T-helper 17 cell (primary cell): Measurements from ENCODE around the gene HPDL. TPM values are rescaled to one million over a fixed set of nuclear protein-coding genes. Genes with fewer than 3 reads are reported as not detected.

Experiments
- ATAC-seq: fragments of 150-1000 bp; cut with Tn5 transposase; 2 replicates; pipeline ENCODE4 v1.10.0; 2021; ENCODE audit warnings: mild to moderate bottlenecking, moderate library complexity
- DNase-seq, 3 donors: peaks; one replicate each; pipeline versions ENCODE4 v3.0.0 to v3.0.0-alpha.2; 2020 to 2021
- H3K9me3 ChIP-seq: one replicate; pipeline ENCODE4 v1.7.0; 2013; ENCODE audit warnings: low read length, mild to moderate bottlenecking; ENCODE audit not compliant: control insufficient read depth, poor library complexity, severe bottlenecking
- H3K27ac Mint-ChIP-seq: one replicate; pipeline ENCODE4 v1.8.0; 2022; ENCODE audit warnings: mild to moderate bottlenecking, moderate library complexity, mixed read lengths
- H3K27me3 Mint-ChIP-seq: one replicate; pipeline ENCODE4 v1.8.0; 2022; ENCODE audit warnings: mixed read lengths
- H3K36me3 Mint-ChIP-seq: one replicate; pipeline ENCODE4 v1.8.0; 2022; ENCODE audit warnings: low read depth, mixed read lengths
- H3K4me1 Mint-ChIP-seq: one replicate; pipeline ENCODE4 v1.8.0; 2022; ENCODE audit warnings: mild to moderate bottlenecking, mixed read lengths
- H3K4me3 Mint-ChIP-seq: one replicate; pipeline ENCODE4 v1.8.0; 2022; ENCODE audit warnings: mild to moderate bottlenecking, moderate library complexity, mixed read lengths
- total RNA-seq, 4 donors: library from RNA in 2 of 4; stranded (reverse) in 2 of 4; gene quantifications; one replicate each; pipeline ENCODE4 v1.2.3 and lab custom pipeline; 2022 to 2026

HPDL gene
- total RNA-seq, 2 donors from 2014 or later: 0.17 to 0.21 TPM

DNA sequence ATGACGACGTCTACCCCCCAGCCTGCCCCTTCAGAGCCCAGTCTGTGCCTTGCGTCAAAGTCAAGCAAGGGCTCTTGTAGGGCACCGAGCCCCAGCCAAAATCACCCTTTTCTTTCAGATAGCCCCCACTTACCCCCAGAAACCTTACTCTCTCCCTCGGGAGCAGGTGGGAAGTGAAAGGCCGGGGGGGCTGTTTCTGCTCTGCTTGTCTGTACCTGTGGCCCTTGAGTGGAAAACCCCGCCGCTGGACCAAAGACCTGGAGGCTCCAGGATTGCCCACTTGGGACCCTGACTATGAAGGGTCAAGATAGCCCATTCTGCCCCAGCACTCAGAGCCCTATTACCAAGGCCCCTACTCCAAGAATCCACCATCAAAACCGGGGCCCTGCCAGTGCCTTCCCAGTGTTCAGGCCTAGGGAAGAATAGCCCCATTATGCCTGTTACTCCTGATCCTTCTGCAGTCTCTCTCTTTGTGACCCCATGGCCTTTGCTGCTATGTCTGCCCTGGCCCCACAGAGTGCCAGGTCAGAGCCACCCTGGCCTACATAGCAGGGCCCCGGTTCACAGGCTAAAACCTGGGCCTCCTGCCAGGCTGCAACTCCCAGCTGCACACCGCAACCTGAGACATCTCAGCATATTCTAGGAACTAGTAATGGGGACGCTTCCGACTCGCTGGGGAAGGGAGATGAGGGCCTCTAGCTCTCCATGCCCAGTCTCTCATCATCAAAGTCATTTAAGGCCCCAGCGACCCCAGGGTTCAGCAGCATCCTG, 22.2 kb upstream of the HPDL start:
- Mint-ChIP-seq H3K36me3 (peaks cover 2% of the 10 kb centered on the region), H3K4me3 (peak overlapping the region; percentile 90), H3K27ac (peak overlapping the region; percentile 87), H3K4me1 (peaks cover 24% of the 10 kb centered on the region), H3K27me3 (no peaks in the 10 kb centered on the region)
- DNase-seq: no peak
- ATAC-seq: no peak
- H3K9me3 ChIP-seq: no peaks in the 10 kb centered on the region

DNA sequence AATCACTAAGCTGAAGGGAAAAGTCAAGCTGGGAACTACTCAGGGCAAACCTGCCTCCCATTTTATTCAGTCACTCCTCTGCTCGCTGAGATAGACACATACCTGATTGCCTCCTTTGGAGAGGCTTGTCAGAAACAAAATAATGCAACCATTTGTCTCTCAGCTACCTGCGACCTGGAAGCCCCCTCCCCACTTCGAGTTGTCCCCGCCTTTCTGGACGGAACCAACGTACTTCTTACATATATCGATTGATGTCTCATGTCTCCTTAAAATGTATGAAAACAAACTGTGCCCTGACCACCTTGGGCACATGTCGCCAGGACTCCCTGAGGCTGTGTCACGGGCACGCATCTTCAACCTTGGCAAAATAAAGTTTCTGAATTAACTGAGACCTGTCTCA, 21.5 kb upstream of the HPDL start:
- no peak for ATAC-seq
- no peaks in the 10 kb centered on the region for H3K9me3 ChIP-seq
- H3K36me3 Mint-ChIP-seq: peaks cover 2% of the 10 kb centered on the region
- no peak for DNase-seq
- H3K27ac Mint-ChIP-seq: peak overlapping the region; percentile 45
- H3K27me3 Mint-ChIP-seq: no peaks in the 10 kb centered on the region
- H3K4me3 Mint-ChIP-seq: peak overlapping the region; percentile 70
- peaks cover 24% of the 10 kb centered on the region for H3K4me1 Mint-ChIP-seq

- ATAC-seq: no peak
- no peaks in the 10 kb centered on the region for H3K9me3 ChIP-seq
- no peak for DNase-seq
- Mint-ChIP-seq H3K27ac (peak overlapping the region; percentile 45), H3K36me3 (peaks cover 2% of the 10 kb centered on the region), H3K4me3 (no peak overlapping the region), H3K4me1 (peaks cover 22% of the 10 kb centered on the region), H3K27me3 (no peaks in the 10 kb centered on the region)
Measured at GRCh38 chr1:45306319-45306718, 20.4 kb upstream of the HPDL start.

GRCh38 chr1:45306905-45307304, 19.8 kb upstream of the HPDL start:
- no peak for DNase-seq
- Mint-ChIP-seq H3K4me1 (peaks cover 17% of the 10 kb centered on the region), H3K27me3 (no peaks in the 10 kb centered on the region), H3K27ac (no peak overlapping the region), H3K36me3 (peaks cover 2% of the 10 kb centered on the region), H3K4me3 (no peak overlapping the region)
- ATAC-seq: no peak
- no peaks in the 10 kb centered on the region for H3K9me3 ChIP-seq

DNA sequence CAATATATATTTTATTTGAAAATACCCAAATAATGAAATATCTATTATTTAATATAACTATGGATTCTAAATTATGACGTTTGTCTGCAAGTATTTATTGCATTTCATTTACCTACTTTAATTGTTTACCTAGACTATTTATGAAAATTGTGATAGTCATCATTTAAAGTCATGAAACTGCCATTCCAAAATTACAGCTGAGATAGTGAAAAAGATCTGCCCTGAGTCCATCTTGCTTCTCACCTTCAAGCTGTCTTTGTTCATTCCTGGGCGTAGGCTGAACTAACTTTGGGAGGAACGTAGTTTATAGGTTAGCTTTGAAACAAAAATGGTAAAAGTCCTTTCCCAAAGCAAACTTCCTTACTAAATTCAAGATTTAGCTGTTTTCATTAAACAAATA, 12.4 kb upstream of the HPDL start:
- Mint-ChIP-seq H3K27me3 (no peaks in the 10 kb centered on the region), H3K4me3 (no peak overlapping the region), H3K4me1 (no peaks in the 10 kb centered on the region), H3K27ac (no peak overlapping the region), H3K36me3 (no peaks in the 10 kb centered on the region)
- ATAC-seq (no peak), DNase-seq (no peak)
- H3K9me3 ChIP-seq: no peaks in the 10 kb centered on the region

DNA sequence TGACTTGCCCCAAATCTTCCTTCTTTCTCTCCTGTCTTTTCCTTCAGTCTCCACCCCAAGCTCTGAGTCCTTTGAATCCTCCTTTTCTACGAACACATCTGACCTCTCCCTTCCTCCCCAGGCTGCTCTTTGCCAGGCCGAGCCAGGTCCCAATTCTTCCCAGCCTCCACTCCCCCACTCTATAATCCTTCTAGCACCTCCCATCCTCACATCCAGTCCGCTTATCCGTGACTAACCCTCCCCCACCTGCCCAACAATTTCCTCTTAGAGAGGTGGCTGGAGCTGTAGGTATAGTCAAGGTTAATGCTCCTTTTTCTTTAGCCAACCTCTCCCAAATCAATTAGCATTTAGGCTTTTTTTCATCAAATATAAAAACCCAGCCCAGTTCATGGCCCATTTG, 9.5 kb upstream of the HPDL start:
- ATAC-seq (no peak), DNase-seq (no peak)
- no peaks in the 10 kb centered on the region for H3K9me3 ChIP-seq
- H3K36me3 Mint-ChIP-seq: no peaks in the 10 kb centered on the region
- no peak overlapping the region for H3K4me3 Mint-ChIP-seq
- H3K27ac Mint-ChIP-seq: no peak overlapping the region
- H3K27me3 Mint-ChIP-seq: no peaks in the 10 kb centered on the region
- no peaks in the 10 kb centered on the region for H3K4me1 Mint-ChIP-seq

DNA sequence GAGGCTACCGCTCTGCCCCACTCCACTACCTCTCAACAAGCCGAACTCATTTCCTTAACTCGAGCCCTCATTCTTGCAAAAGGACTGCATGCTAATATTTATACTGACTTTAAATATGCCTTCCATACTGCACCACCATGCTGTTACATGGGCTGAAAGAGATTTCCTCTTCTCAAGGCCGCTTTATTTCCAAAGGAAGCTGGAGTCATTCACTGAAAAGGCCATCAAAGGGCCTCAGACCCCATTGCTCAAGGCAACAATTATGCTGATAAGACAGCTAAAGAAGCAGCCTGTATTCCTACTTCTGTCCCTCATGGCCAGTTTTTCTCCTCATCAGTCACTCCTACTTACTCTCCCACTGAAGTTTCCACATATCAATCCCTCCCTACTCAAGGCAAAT, 6.9 kb upstream of the HPDL start:
- no peaks in the 10 kb centered on the region for H3K4me1 Mint-ChIP-seq
- DNase-seq (no peak), ATAC-seq (no peak)
- H3K9me3 ChIP-seq: no peaks in the 10 kb centered on the region
- no peaks in the 10 kb centered on the region for H3K36me3 Mint-ChIP-seq
- H3K27ac Mint-ChIP-seq: no peak overlapping the region
- H3K4me3 Mint-ChIP-seq: no peak overlapping the region
- no peaks in the 10 kb centered on the region for H3K27me3 Mint-ChIP-seq

DNA sequence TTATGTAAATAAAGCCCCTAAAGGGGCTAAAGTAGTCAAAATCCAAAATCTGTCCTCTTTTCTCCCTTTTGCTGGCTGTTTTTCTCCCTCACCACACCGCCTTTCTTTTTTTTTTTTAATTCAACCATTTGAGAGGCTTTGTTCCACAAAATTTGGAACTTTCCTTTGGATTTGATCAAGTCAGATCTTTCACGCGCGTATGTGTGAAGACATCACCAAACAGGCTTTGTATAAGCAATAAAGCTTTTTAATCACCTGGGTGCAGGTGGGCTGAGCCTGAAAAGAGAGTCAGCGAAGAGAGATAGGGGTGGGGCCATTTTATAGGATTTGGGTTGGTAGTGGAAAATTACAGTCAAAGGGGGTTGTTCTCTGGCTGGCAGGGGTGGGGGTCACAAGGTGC, 5.3 kb upstream of the HPDL start:
- Mint-ChIP-seq H3K36me3 (no peaks in the 10 kb centered on the region), H3K27ac (no peak overlapping the region), H3K27me3 (no peaks in the 10 kb centered on the region)

DNA sequence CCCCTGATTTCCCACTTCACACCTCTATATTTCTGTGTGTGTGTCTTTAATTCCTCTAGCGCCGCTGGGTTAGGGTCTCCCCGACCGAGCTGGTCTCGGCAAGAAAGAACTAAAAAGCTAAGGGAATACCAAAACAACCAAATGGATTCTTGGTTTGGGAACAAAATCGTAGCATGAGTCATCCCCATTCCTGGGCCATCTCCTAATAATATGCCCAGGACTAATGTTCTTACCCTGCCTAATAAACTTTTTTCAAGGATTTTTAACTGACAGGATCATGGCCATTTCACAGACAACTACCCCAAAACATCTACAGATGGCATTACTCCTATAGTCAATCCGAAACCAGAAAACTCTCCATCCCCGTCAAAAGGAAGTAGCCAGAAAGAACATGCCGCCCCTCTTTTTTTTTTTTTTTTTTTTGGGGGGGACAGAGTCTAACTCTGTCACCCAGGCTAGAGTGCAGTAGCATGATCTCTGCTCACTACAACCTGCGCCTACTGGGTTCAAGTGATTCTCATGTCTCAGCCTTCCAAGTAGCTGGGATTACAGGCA, 4.1 kb upstream of the HPDL start:
- Mint-ChIP-seq H3K4me1 (peaks cover under 1% of the 10 kb centered on the region), H3K36me3 (no peaks in the 10 kb centered on the region), H3K4me3 (no peak overlapping the region), H3K27me3 (no peaks in the 10 kb centered on the region), H3K27ac (no peak overlapping the region)
- ATAC-seq: no peak
- DNase-seq: no peak
- no peaks in the 10 kb centered on the region for H3K9me3 ChIP-seq

More for the DNA sequence above, 5.3 kb upstream of the HPDL start:
- H3K4me3 Mint-ChIP-seq: no peak overlapping the region
- ATAC-seq (no peak), DNase-seq (no peak)
- no peaks in the 10 kb centered on the region for H3K4me1 Mint-ChIP-seq
- H3K9me3 ChIP-seq: no peaks in the 10 kb centered on the region

DNA sequence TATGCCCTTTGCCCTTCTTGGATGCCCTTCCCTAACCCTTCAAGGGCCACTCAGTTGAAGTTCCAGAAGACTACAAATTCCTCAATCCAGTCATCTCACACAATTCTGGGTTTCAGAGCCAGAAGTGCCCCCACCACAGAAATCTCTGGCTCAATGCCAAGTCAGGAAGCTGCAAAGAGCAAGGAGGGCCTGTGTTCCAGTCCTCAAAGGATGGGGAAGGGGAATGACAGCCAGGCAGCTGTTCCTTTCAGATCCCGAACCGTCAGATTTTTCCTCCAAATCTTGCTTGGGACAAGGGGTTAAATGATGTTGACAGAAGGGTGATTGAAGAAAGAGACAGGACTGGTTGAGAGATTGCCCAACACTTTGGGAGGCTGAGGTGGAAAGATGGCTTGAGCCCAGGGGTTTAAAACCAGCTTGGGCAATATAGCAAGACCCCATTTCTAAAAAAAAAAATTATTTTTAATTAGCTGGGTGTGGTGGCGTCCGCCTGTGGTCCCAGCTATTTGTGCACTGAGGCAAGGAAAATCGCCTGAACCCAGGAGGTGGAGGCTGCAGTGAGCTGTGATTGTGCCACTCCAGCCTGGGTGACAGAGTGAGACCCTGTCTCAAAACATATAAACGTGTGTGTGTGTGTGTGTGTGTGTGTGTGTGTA, 716 bp upstream of the HPDL start:
- H3K4me1 Mint-ChIP-seq: peaks cover 3% of the 10 kb centered on the region
- no peaks in the 10 kb centered on the region for H3K9me3 ChIP-seq
- no peaks in the 10 kb centered on the region for H3K27me3 Mint-ChIP-seq
- DNase-seq (no peak), ATAC-seq (no peak)
- peak overlapping the region; percentile 90 for H3K27ac Mint-ChIP-seq
- H3K4me3 Mint-ChIP-seq: peak overlapping the region; percentile 91
- no peaks in the 10 kb centered on the region for H3K36me3 Mint-ChIP-seq

- H3K27me3 Mint-ChIP-seq: no peaks in the 10 kb centered on the region
- H3K4me1 Mint-ChIP-seq: peaks cover 3% of the 10 kb centered on the region
- DNase-seq (no peak), ATAC-seq (no peak)
- peak overlapping the region; percentile 75 for H3K4me3 Mint-ChIP-seq
- no peaks in the 10 kb centered on the region for H3K9me3 ChIP-seq
- no peaks in the 10 kb centered on the region for H3K36me3 Mint-ChIP-seq
- no peak overlapping the region for H3K27ac Mint-ChIP-seq
Measured at GRCh38 chr1:45327644-45328515, 1.2 kb downstream of the HPDL start.

GRCh38 chr1:45328680-45329079, 2.0 kb downstream of the HPDL start:
- no peak overlapping the region for H3K4me3 Mint-ChIP-seq
- peaks cover 3% of the 10 kb centered on the region for H3K4me1 Mint-ChIP-seq
- H3K36me3 Mint-ChIP-seq: no peaks in the 10 kb centered on the region
- H3K27me3 Mint-ChIP-seq: no peaks in the 10 kb centered on the region
- ATAC-seq (no peak), DNase-seq (no peak)
- no peaks in the 10 kb centered on the region for H3K9me3 ChIP-seq
- no peak overlapping the region for H3K27ac Mint-ChIP-seq

DNA sequence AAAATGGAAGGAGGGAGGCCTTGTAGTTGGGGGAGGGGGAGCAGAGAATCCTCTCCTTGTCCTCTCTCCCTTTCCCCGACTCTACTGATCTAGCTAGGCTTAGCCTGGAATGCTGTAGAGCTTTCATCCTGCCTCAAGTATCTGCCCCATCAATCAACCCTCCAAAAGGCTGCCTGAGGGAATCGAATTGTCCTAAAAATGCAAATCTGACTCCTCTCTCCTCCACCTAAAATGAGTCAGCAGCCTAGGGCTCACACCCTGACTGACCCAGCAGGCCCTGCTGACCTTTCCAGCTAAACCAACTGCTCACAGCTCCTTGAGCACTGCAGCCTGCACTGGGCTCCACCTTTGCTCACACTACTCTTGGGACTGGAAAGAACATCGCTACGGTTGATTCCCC, 2.8 kb downstream of the HPDL start:
- Mint-ChIP-seq H3K4me1 (peaks cover 6% of the 10 kb centered on the region), H3K27ac (no peak overlapping the region), H3K4me3 (no peak overlapping the region)

More for the DNA sequence above, 2.8 kb downstream of the HPDL start:
- H3K9me3 ChIP-seq: no peaks in the 10 kb centered on the region
- Mint-ChIP-seq H3K27me3 (no peaks in the 10 kb centered on the region), H3K36me3 (peaks cover under 1% of the 10 kb centered on the region)
- no peak for ATAC-seq
- DNase-seq: no peak
